Duodenal mucosa (tissue), 2 donors: ENCODE measurements around the gene FBXL16.

Experiments
- H3K27ac ChIP-seq: one replicate; pipeline ENCODE4 v1.7.0; 2013; ENCODE audit warnings: low read depth, low read length
- H3K27me3 ChIP-seq, 2 donors: one replicate each; pipeline ENCODE4 v1.7.0; 2013; ENCODE audit warnings: low read length in 2 of 2, control low read depth in 1 of 2; ENCODE audit not compliant: insufficient read depth in 2 of 2, control insufficient read depth in 1 of 2
- H3K36me3 ChIP-seq, 2 donors: one replicate each; pipeline ENCODE4 v1.7.0; 2013; ENCODE audit warnings: low read length in 2 of 2, control low read depth in 1 of 2; ENCODE audit not compliant: insufficient read depth in 2 of 2, control insufficient read depth in 1 of 2
- H3K4me1 ChIP-seq, 2 donors: one replicate each; pipeline ENCODE4 v1.7.0; 2013; ENCODE audit warnings: low read length in 2 of 2, control low read depth in 1 of 2; ENCODE audit not compliant: insufficient read depth in 2 of 2, control insufficient read depth in 1 of 2
- H3K4me3 ChIP-seq, 2 donors: one replicate each; pipeline ENCODE4 v1.7.0; 2013; ENCODE audit warnings: low read length in 2 of 2, low read depth in 1 of 2
- H3K9ac ChIP-seq, 2 donors: one replicate each; pipeline ENCODE4 v1.7.0; 2013; ENCODE audit warnings: low read length in 2 of 2, low read depth in 1 of 2
- H3K9me3 ChIP-seq, 2 donors: one replicate each; pipeline ENCODE4 v1.7.0; 2013; ENCODE audit warnings: low read length in 2 of 2, control low read depth in 1 of 2; ENCODE audit not compliant: control insufficient read depth in 1 of 2

Gene FBXL16

GRCh38 chr16:681746-682427 lies 23.7 kb downstream of the FBXL16 start:
- H3K27me3 ChIP-seq, result no peaks in the 10 kb centered on the region
- H3K27ac ChIP-seq, result no peak overlapping the region
- H3K36me3 ChIP-seq, result peaks cover 21 to 31% of the 10 kb centered on the region in 2 donors
- peak overlapping the region; percentile 76 to 78 for H3K9ac ChIP-seq
- H3K4me1 ChIP-seq, result peaks cover 19 to 47% of the 10 kb centered on the region in 2 donors
- no peaks in the 10 kb centered on the region for H3K9me3 ChIP-seq
- H3K4me3 ChIP-seq, result peak overlapping the region; percentile 79 to 84

GRCh38 chr16:680967-681745 lies 24.4 kb downstream of the FBXL16 start:
- Histone ChIP-seq H3K4me1 (peaks cover 27 to 54% of the 10 kb centered on the region in 2 donors), H3K36me3 (peaks cover 18 to 25% of the 10 kb centered on the region in 2 donors), H3K27me3 (no peaks in the 10 kb centered on the region), H3K4me3 (peak overlapping the region; percentile 79 to 84), H3K9ac (peak overlapping the region; percentile 76 to 78), H3K27ac (peak overlapping the region; percentile 39), H3K9me3 (no peaks in the 10 kb centered on the region)

- peak overlapping the region; percentile 50 for H3K27ac ChIP-seq
- peaks cover 29 to 56% of the 10 kb centered on the region in 2 donors for H3K4me1 ChIP-seq
- no peaks in the 10 kb centered on the region for H3K9me3 ChIP-seq
- no peaks in the 10 kb centered on the region for H3K27me3 ChIP-seq
- peaks cover 18 to 25% of the 10 kb centered on the region in 2 donors for H3K36me3 ChIP-seq
- H3K9ac ChIP-seq, result peak overlapping the region; percentile 76 to 78
- peak overlapping the region; percentile 79 to 84 for H3K4me3 ChIP-seq
These were observed 25.0 kb downstream of the FBXL16 start for GRCh38 chr16:680625-680945.

- no peaks in the 10 kb centered on the region for H3K27me3 ChIP-seq
- H3K9ac ChIP-seq, result peak within 1 kb of the TSS; percentile 78 to 80
- no peaks in the 10 kb centered on the region for H3K9me3 ChIP-seq
- peaks cover 33 to 55% of the 10 kb centered on the region in 2 donors for H3K4me1 ChIP-seq
- peak within 1 kb of the TSS; percentile 79 to 84 for H3K4me3 ChIP-seq
- peaks cover 18 to 21% of the 10 kb centered on the region in 2 donors for H3K36me3 ChIP-seq
- H3K27ac ChIP-seq, result peak within 1 kb of the TSS; percentile 97
These were observed 25.6 kb downstream of the FBXL16 start, which contains the start of gene STUB1 for GRCh38 chr16:679814-680624. STUB1 (plus strand) TSS chr16:680410; CDS start chr16:680526, 116 bp downstream.

- no peaks in the 10 kb centered on the region for H3K27me3 ChIP-seq
- H3K9me3 ChIP-seq, result no peaks in the 10 kb centered on the region
- peak overlapping the region in 1 of 2 donors; percentile 2 for H3K9ac ChIP-seq
- H3K27ac ChIP-seq, result peak overlapping the region; percentile 57
- peaks cover 34 to 53% of the 10 kb centered on the region in 2 donors for H3K4me1 ChIP-seq
- H3K36me3 ChIP-seq, result peaks cover 18 to 22% of the 10 kb centered on the region in 2 donors
- peak overlapping the region; percentile 35 to 72 for H3K4me3 ChIP-seq
These were observed 26.5 kb downstream of the FBXL16 start for GRCh38 chr16:678858-679813.

GRCh38 chr16:678209-678857 lies 27.3 kb downstream of the FBXL16 start:
- Histone ChIP-seq H3K4me1 (peaks cover 32 to 48% of the 10 kb centered on the region in 2 donors), H3K9me3 (no peaks in the 10 kb centered on the region), H3K9ac (no peak overlapping the region), H3K36me3 (peaks cover 18 to 29% of the 10 kb centered on the region in 2 donors), H3K4me3 (no peak overlapping the region), H3K27ac (no peak overlapping the region), H3K27me3 (no peaks in the 10 kb centered on the region)

GRCh38 chr16:677316-678190 lies 28.0 kb downstream of the FBXL16 start:
- Histone ChIP-seq H3K9me3 (no peaks in the 10 kb centered on the region), H3K27ac (no peak overlapping the region), H3K4me3 (peak overlapping the region in 1 of 2 donors; percentile 35), H3K36me3 (peaks cover 16 to 29% of the 10 kb centered on the region in 2 donors), H3K9ac (no peak overlapping the region), H3K27me3 (no peaks in the 10 kb centered on the region), H3K4me1 (peaks cover 29 to 41% of the 10 kb centered on the region in 2 donors)

- H3K4me3 ChIP-seq, result peak overlapping the region in 1 of 2 donors; percentile 35
- H3K27ac ChIP-seq, result no peak overlapping the region
- H3K9ac ChIP-seq, result peak overlapping the region in 1 of 2 donors; percentile 43
- H3K9me3 ChIP-seq, result no peaks in the 10 kb centered on the region
- H3K4me1 ChIP-seq, result peaks cover 27 to 34% of the 10 kb centered on the region in 2 donors
- H3K36me3 ChIP-seq, result peaks cover 14 to 29% of the 10 kb centered on the region in 2 donors
- H3K27me3 ChIP-seq, result no peaks in the 10 kb centered on the region
These were observed 28.7 kb downstream of the FBXL16 start for GRCh38 chr16:676913-677312.
